Heart left ventricle (tissue), 13 donors: Measurements from ENCODE around the gene TBX4.

Source experiments
- POLR2A ChIP-seq, 2 donors: fragments of 450-650 bp; IDR thresholded peaks; one replicate each; pipeline ENCODE4 v1.6.1; 2017; ENCODE audit warnings: antibody characterized with exemption in 2 of 2, mild to moderate bottlenecking in 2 of 2, moderate library complexity in 2 of 2
- TF ChIP-seq, protein P1 (sequence below), 12 donors: fragments of 200-600 bp; sonication (generic) in 4 of 12; IDR thresholded peaks; one replicate each; pipeline versions ENCODE4 v1.5.0 to v1.8.0; 2018 to 2022; ENCODE audit warnings: antibody characterized with exemption in 12 of 12, mild to moderate bottlenecking in 5 of 12
- donor health status: ischemic (EF 13 %, LVEDD 7.1; RV severe dilation, severe dysfunction).
- donor health status: DM: no; HTN: yes; CAD: no.
- donor health status: DM: no; HTN: no; CAD: no.
- donor health status: ischemic (EF 25% LVEDD 6.9; RV normal size, moderate dysfunction).
- donor health status: ischemic (EF 25% LVEDD 5.7; RV mildly dilated, moderate dysfunction).
- donor health status: ischemic (EF 35%, LVEDD 5.7; RV mildly dilated, moderate dysfunction).
- donor health status: nonischemic (EF 11% LVEDD 7.7; RV severe dilation, severe dysfunction).
- donor health status: DM: yes; HTN: yes; CAD: no.
- donor health status: PGD.
- donor health status: ischemic (EF 29% LVEDD 5.4; RV normal size, mild dysfunction).
- donor health status: nonischemic (EF 23%, LVEDD 6.1; RV moderate dilation, normal function).

DNA sequence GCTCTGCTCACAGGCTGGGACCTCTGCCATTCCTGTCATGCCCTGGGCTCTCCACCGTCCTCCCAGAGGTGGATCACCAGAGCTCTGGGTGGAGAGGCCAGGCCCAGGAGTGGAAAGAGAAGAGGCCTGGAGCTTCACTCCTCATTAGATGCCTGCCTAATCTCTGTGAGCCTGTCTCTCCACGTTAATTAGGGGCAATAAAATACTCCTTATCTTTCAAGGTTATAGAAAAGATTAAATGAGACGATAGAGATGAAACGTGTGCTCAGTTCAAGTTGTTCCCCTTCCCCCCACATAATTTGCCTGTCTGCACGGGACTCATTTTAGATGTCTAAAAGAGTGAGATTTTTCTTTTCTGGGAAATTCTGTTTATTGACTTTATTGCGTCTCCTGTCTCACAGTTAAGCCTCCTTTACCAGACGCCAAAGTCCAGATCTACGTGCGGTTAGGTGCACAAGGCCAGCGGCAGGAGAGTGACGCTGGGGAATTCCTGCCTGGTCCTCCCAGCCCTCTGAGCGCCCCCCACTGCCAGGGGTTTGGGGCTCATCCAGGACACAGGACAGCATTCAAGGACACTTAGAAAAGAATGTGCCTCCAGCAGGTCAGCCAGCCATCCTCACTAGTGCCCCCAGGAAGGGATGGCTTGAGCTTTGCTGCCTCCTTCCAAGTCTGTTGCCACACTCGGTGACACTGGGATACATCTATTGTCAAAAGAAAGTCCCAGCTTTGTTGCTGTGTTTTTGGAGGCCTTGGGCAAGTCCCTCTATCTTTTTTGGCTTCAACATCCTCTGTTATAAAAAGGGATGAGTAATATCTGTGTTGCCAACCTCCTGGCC, 42.3 kb downstream of the TBX4 start:
- no peak for TF ChIP-seq POLR2A (IDR thresholded peaks at IDR 0.05)
- TF ChIP-seq, protein P1, sequence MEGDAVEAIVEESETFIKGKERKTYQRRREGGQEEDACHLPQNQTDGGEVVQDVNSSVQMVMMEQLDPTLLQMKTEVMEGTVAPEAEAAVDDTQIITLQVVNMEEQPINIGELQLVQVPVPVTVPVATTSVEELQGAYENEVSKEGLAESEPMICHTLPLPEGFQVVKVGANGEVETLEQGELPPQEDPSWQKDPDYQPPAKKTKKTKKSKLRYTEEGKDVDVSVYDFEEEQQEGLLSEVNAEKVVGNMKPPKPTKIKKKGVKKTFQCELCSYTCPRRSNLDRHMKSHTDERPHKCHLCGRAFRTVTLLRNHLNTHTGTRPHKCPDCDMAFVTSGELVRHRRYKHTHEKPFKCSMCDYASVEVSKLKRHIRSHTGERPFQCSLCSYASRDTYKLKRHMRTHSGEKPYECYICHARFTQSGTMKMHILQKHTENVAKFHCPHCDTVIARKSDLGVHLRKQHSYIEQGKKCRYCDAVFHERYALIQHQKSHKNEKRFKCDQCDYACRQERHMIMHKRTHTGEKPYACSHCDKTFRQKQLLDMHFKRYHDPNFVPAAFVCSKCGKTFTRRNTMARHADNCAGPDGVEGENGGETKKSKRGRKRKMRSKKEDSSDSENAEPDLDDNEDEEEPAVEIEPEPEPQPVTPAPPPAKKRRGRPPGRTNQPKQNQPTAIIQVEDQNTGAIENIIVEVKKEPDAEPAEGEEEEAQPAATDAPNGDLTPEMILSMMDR (IDR thresholded peaks at IDR 0.05) = no peak
